ENCODE measurements around the gene RBM5. TPM values are rescaled to one million over a fixed set of nuclear protein-coding genes. Genes with fewer than 3 reads are reported as not detected.
A peak's percentile ranks its signal among the peaks of the same experiment; 100 is the strongest.

RBM5 gene
- total RNA-seq, 4 donors from 2014 or later = 78.0 to 161 (median 95.8) TPM

GRCh38 chr3:50163572-50164455 lies 75.1 kb downstream of the RBM5 start:
- TF ChIP-seq EP300 (IDR thresholded peaks at IDR 0.05) = no peak
- peak; percentile 70 to 76 for TF ChIP-seq POLR2AphosphoS5 (IDR thresholded peaks at IDR 0.05)
- no peak for DNase-seq (ENCODE audit: extremely low spot score)
- intact Hi-C loops (cut with DNase I) = no loop called here
- Histone ChIP-seq H3K36me3 (no peaks in the 10 kb centered on the region), H3K4me3 (peak overlapping the region in 2 of 4 donors; percentile 28 to 34), H3K9me3 (no peaks in the 10 kb centered on the region), H3K27me3 (no peaks in the 10 kb centered on the region), H3K27ac (replicated peaks in 1 of 4) (peak overlapping the region; percentile 84 to 87 (median 85)), H3K4me1 (peaks cover 88 to 100% (median 100%) of the 10 kb centered on the region in 4 donors)
- 42% methylated on average over 6 of the region's 8 CpGs for WGBS

GRCh38 chr3:50164481-50164880 lies 75.8 kb downstream of the RBM5 start:
- H3K27ac ChIP-seq (replicated peaks in 1 of 4) = peak overlapping the region; percentile 84 to 87 (median 85)
- no peaks in the 10 kb centered on the region for H3K9me3 ChIP-seq
- WGBS = 17% methylated on average over 1 of the region's 1 CpG
- intact Hi-C loops (cut with DNase I) = no loop called here
- TF ChIP-seq POLR2AphosphoS5 (IDR thresholded peaks at IDR 0.05) = no peak
- TF ChIP-seq POLR2A (IDR thresholded peaks at IDR 0.05; ENCODE audit: low read depth) = no peak
- TF ChIP-seq EP300 (IDR thresholded peaks at IDR 0.05) = no peak
- no peak for TF ChIP-seq CTCF (IDR thresholded peaks at IDR 0.05)
- H3K4me3 ChIP-seq = peak overlapping the region in 2 of 4 donors; percentile 28 to 34
- no peaks in the 10 kb centered on the region for H3K36me3 ChIP-seq
- H3K27me3 ChIP-seq = no peaks in the 10 kb centered on the region
- H3K4me1 ChIP-seq = peaks cover 87 to 100% (median 100%) of the 10 kb centered on the region in 4 donors
- no peak for DNase-seq (ENCODE audit: extremely low spot score)

- peak overlapping the region; percentile 84 to 87 (median 85) for H3K27ac ChIP-seq (replicated peaks in 1 of 4)
- intact Hi-C loops (cut with DNase I) = no loop called here
- WGBS = 23% methylated on average over 6 of the region's 7 CpGs
- TF ChIP-seq EP300 (IDR thresholded peaks at IDR 0.05) (no peak), POLR2AphosphoS5 (IDR thresholded peaks at IDR 0.05) (peak in 1 of 2 donors; percentile 41)
- no peak for DNase-seq (ENCODE audit: extremely low spot score)
- no peaks in the 10 kb centered on the region for H3K9me3 ChIP-seq
- H3K27me3 ChIP-seq = no peaks in the 10 kb centered on the region
- H3K36me3 ChIP-seq = no peaks in the 10 kb centered on the region
- peaks cover 95 to 100% (median 99%) of the 10 kb centered on the region in 4 donors for H3K4me1 ChIP-seq
- peak overlapping the region in 3 of 4 donors; percentile 8 to 31 (median 18) for H3K4me3 ChIP-seq
These were observed 76.5 kb downstream of the RBM5 start for GRCh38 chr3:50164984-50165909.

- Histone ChIP-seq H3K27me3 (no peaks in the 10 kb centered on the region), H3K36me3 (no peaks in the 10 kb centered on the region), H3K4me1 (peaks cover 89 to 99% (median 93%) of the 10 kb centered on the region in 4 donors), H3K9me3 (no peaks in the 10 kb centered on the region), H3K4me3 (peak overlapping the region in 3 of 4 donors; percentile 8 to 31 (median 18)), H3K27ac (replicated peaks in 1 of 4) (peak overlapping the region; percentile 84 to 87 (median 85))
- WGBS = 19% methylated on average over 14 of the region's 15 CpGs
- DNase-seq (ENCODE audit: extremely low spot score) = no peak
- TF ChIP-seq POLR2A (IDR thresholded peaks at IDR 0.05; ENCODE audit: low read depth) = no peak
- TF ChIP-seq EP300 (IDR thresholded peaks at IDR 0.05) = no peak
- no peak for TF ChIP-seq POLR2AphosphoS5 (IDR thresholded peaks at IDR 0.05)
- no peak for TF ChIP-seq CTCF (IDR thresholded peaks at IDR 0.05)
- intact Hi-C loops (cut with DNase I) = no loop called here
These were observed 77.3 kb downstream of the RBM5 start for GRCh38 chr3:50165910-50166538.

- Histone ChIP-seq H3K27me3 (no peaks in the 10 kb centered on the region), H3K4me3 (peak overlapping the region in 1 of 4 donors; percentile 8), H3K4me1 (peaks cover 85 to 98% (median 91%) of the 10 kb centered on the region in 4 donors), H3K27ac (replicated peaks in 1 of 4) (peak overlapping the region; percentile 84 to 87 (median 85)), H3K36me3 (no peaks in the 10 kb centered on the region), H3K9me3 (no peaks in the 10 kb centered on the region)
- 43% methylated on average over 4 of the region's 6 CpGs for WGBS
- DNase-seq (ENCODE audit: extremely low spot score) = no peak
- TF ChIP-seq POLR2A (IDR thresholded peaks at IDR 0.05; ENCODE audit: low read depth) = no peak
- TF ChIP-seq EP300 (IDR thresholded peaks at IDR 0.05) = no peak
- TF ChIP-seq POLR2AphosphoS5 (IDR thresholded peaks at IDR 0.05) = no peak
- no peak for TF ChIP-seq CTCF (IDR thresholded peaks at IDR 0.05)
- intact Hi-C loops (cut with DNase I) = no loop called here
These were observed 77.9 kb downstream of the RBM5 start for GRCh38 chr3:50166620-50167019.

Data from esophagus muscularis mucosa (tissue), 4 donors.